DOHH2 (cell line): ENCODE results near the gene MYO9A.

Source experiments
- H3F3A ChIP-seq: fragments of 200-600 bp; sonication (generic), shearing (Covaris generic); 2 replicates; pipeline ENCODE4 v1.6.0; 2016; ENCODE audit warnings: antibody characterized with exemption, mild to moderate bottlenecking; ENCODE audit not compliant: control insufficient read depth, insufficient read depth
- H3K27ac ChIP-seq: fragments of 200-600 bp; sonication (generic); 2 replicates; pipeline ENCODE4 v1.5.1; 2014; ENCODE audit warnings: low read depth, mild to moderate bottlenecking, low read length, moderate library complexity
- H3K27me3 ChIP-seq: fragments of 200-600 bp; sonication (generic); 2 replicates; pipeline ENCODE4 v1.6.1; 2014; ENCODE audit warnings: mild to moderate bottlenecking, low read length, mixed read lengths; ENCODE audit not compliant: control insufficient read depth
- H3K36me3 ChIP-seq: fragments of 200-600 bp; sonication (generic); 2 replicates; pipeline ENCODE4 v1.6.1; 2014; ENCODE audit warnings: mild to moderate bottlenecking, low read length, moderate library complexity, mixed read lengths; ENCODE audit not compliant: control insufficient read depth
- H3K4me1 ChIP-seq: fragments of 200-600 bp; sonication (generic); 2 replicates; pipeline ENCODE4 v1.6.1; 2014; ENCODE audit warnings: mild to moderate bottlenecking, low read length, mixed read lengths; ENCODE audit not compliant: control insufficient read depth
- H3K4me2 ChIP-seq: fragments of 200-600 bp; sonication (generic); 2 replicates; pipeline ENCODE4 v1.6.0; 2014; ENCODE audit warnings: mild to moderate bottlenecking, low read length, moderate library complexity
- H3K4me3 ChIP-seq: fragments of 200-600 bp; sonication (generic); 2 replicates; pipeline ENCODE4 v1.5.1; 2014; ENCODE audit warnings: mild to moderate bottlenecking, low read length, mixed read lengths
- H3K79me2 ChIP-seq: fragments of 200-600 bp; sonication (generic); 2 replicates; pipeline ENCODE4 v1.6.1; 2014; ENCODE audit warnings: mild to moderate bottlenecking, low read length, mixed read lengths; ENCODE audit not compliant: control insufficient read depth
- H3K9me2 ChIP-seq: fragments of 200-600 bp; sonication (generic); replicated peaks from 2 replicates; pipeline ENCODE4 v1.6.1; 2014; ENCODE audit warnings: mild to moderate bottlenecking, low read length, mixed read lengths; ENCODE audit not compliant: control insufficient read depth
- H3K9me3 ChIP-seq: fragments of 200-600 bp; sonication (generic); 2 replicates; pipeline ENCODE4 v1.6.1; 2014; ENCODE audit warnings: antibody characterized with exemption, low read length, mixed read lengths; ENCODE audit not compliant: control insufficient read depth, insufficient read depth
- H4K20me1 ChIP-seq: fragments of 200-600 bp; sonication (generic); 2 replicates; pipeline ENCODE4 v1.6.0; 2014; ENCODE audit warnings: low read depth, mild to moderate bottlenecking, antibody characterized with exemption, low read length, moderate library complexity; ENCODE audit not compliant: control insufficient read depth, insufficient read depth
- EZH2phosphoT487 ChIP-seq: fragments of 200-600 bp; sonication (generic); IDR thresholded peaks from 2 replicates; pipeline ENCODE4 v1.6.1; 2017; ENCODE audit warnings: borderline replicate concordance, mild to moderate bottlenecking, antibody characterized with exemption, low read length, moderate library complexity, mixed read lengths
- TF ChIP-seq, protein P1 (sequence below): fragments of 200-600 bp; sonication (generic); IDR thresholded peaks from one replicate; pipeline ENCODE4 v1.5.1; 2014; ENCODE audit warnings: antibody characterized with exemption, mild to moderate bottlenecking, low read depth, low read length; ENCODE audit not compliant: poor library complexity, severe bottlenecking

The MYO9A gene

DNA sequence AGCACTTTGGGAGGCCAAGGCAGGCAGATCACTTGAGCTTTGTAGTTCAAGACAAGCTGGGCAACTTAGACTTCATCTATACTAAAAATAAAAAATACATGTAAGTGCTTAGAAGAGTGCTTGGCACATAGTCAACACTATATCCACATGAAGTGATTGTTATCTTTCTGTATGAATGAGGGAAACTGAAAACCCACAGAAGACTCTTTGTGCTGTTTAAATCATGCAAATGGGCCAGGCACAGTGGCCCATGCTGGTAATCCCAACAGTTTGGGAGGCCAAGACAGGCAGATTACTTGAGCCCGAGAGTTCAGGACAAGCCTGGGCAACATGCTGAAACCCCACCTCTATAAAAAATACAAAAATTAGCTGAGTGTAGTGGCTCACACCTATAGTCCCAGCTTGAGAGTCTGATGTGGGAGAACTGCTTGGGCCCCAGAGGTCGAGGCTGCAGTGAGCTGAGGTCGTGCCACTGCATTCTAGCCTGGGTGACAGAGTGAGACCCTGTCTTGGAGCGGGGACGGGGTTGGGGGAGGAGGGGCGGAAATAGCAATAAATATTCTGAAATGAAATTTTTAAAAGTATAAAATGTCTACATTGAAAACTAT lies 177.9 kb downstream of the MYO9A start:
- no peaks in the 10 kb centered on the region; the same call in 1 of the 2 replicates for H3K9me2 ChIP-seq
- no peaks in the 10 kb centered on the region for H3K27me3 ChIP-seq
- H3K79me2 ChIP-seq: no peaks in the 10 kb centered on the region
- no peaks in the 10 kb centered on the region for H4K20me1 ChIP-seq
- H3K4me1 ChIP-seq: peaks cover 10% of the 10 kb centered on the region; the same call in 1 of the 2 replicates
- no peak overlapping the region for H3K4me3 ChIP-seq
- no peak overlapping the region for H3K4me2 ChIP-seq
- no peak overlapping the region for H3K27ac ChIP-seq
- H3K36me3 ChIP-seq: peaks cover 23% of the 10 kb centered on the region
- TF ChIP-seq EZH2phosphoT487: no peak
- TF ChIP-seq, protein P1, sequence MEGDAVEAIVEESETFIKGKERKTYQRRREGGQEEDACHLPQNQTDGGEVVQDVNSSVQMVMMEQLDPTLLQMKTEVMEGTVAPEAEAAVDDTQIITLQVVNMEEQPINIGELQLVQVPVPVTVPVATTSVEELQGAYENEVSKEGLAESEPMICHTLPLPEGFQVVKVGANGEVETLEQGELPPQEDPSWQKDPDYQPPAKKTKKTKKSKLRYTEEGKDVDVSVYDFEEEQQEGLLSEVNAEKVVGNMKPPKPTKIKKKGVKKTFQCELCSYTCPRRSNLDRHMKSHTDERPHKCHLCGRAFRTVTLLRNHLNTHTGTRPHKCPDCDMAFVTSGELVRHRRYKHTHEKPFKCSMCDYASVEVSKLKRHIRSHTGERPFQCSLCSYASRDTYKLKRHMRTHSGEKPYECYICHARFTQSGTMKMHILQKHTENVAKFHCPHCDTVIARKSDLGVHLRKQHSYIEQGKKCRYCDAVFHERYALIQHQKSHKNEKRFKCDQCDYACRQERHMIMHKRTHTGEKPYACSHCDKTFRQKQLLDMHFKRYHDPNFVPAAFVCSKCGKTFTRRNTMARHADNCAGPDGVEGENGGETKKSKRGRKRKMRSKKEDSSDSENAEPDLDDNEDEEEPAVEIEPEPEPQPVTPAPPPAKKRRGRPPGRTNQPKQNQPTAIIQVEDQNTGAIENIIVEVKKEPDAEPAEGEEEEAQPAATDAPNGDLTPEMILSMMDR: no peak
- no peaks in the 10 kb centered on the region for H3K9me3 ChIP-seq
- H3F3A ChIP-seq: no peaks in the 10 kb centered on the region

GRCh38 chr15:71937650-71938311 lies 180.2 kb downstream of the MYO9A start:
- no peak overlapping the region for H3K4me2 ChIP-seq
- H3K9me3 ChIP-seq: no peaks in the 10 kb centered on the region
- no peak overlapping the region for H3K27ac ChIP-seq

GRCh38 chr15:71934446-71934845 lies 183.5 kb downstream of the MYO9A start:
- H3K27me3 ChIP-seq: no peaks in the 10 kb centered on the region
- no peak overlapping the region for H3K27ac ChIP-seq
- peaks cover 73% of the 10 kb centered on the region for H3K36me3 ChIP-seq
- TF ChIP-seq, protein P1: no peak
- TF ChIP-seq EZH2phosphoT487: no peak
- H3K9me2 ChIP-seq: no peaks in the 10 kb centered on the region; the same call in 1 of the 2 replicates
- no peaks in the 10 kb centered on the region for H3F3A ChIP-seq
- H3K9me3 ChIP-seq: no peaks in the 10 kb centered on the region
- no peaks in the 10 kb centered on the region for H3K79me2 ChIP-seq
- H3K4me3 ChIP-seq: no peak overlapping the region
- H3K4me2 ChIP-seq: no peak overlapping the region
- peaks cover 10% of the 10 kb centered on the region; the same call in 1 of the 2 replicates for H3K4me1 ChIP-seq
- H4K20me1 ChIP-seq: no peaks in the 10 kb centered on the region

More at GRCh38 chr15:71937650-71938311, 180.2 kb downstream of the MYO9A start:
- Histone ChIP-seq H3K27me3 (no peaks in the 10 kb centered on the region), H3K4me3 (no peak overlapping the region), H3K79me2 (no peaks in the 10 kb centered on the region), H3K36me3 (peaks cover 45% of the 10 kb centered on the region), H3K4me1 (peaks cover 10% of the 10 kb centered on the region; the same call in 1 of the 2 replicates), H3F3A (no peaks in the 10 kb centered on the region), H3K9me2 (no peaks in the 10 kb centered on the region; the same call in 1 of the 2 replicates), H4K20me1 (no peaks in the 10 kb centered on the region)
- TF ChIP-seq, protein P1: no peak
- TF ChIP-seq EZH2phosphoT487: no peak
